HG03457 (cell line): Measurements from ENCODE around the gene NARS2.

Experiments used
- ATAC-seq: cut with Tn5 transposase; IDR thresholded peaks from one replicate; pipeline ENCODE4 v1.9.1; 2021; ENCODE audit warnings: moderate number of reproducible peaks; ENCODE audit not compliant: unreplicated experiment

NARS2 gene

DNA sequence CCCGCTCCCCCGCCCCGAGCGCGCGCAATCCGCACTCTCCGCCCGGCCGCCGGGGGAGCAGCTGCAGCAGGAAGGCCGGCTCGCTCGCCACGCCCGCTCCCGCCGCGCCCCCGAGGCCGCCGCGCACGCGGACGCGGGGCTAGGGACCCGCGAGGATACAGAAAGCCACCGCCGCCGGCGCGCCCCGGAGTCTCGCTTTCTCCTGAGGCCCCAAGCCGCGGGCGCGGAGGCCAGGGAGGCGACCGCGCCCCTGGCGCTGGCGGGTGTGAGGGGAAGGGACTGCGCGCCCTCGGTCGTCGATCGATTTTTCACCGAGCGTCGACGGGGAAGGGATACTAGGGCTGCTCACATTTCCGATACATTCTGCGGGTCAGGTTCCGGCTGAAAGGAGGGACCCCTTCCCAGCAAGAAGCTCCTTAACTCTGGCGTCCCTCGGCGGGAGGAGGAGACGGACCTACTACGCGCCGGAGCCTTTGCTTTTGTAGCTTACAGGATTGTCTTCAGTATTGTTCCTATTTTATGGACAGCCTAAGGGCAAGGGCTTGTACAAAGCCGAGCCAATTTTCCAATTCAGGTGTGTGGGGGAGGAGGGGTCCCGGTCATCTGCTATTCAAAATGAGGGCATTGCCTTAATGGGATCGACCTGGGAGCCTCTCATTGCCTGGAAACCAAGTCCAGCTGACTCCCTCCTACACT, 156.6 kb downstream of the NARS2 start:
- peak; percentile 49 for ATAC-seq

DNA sequence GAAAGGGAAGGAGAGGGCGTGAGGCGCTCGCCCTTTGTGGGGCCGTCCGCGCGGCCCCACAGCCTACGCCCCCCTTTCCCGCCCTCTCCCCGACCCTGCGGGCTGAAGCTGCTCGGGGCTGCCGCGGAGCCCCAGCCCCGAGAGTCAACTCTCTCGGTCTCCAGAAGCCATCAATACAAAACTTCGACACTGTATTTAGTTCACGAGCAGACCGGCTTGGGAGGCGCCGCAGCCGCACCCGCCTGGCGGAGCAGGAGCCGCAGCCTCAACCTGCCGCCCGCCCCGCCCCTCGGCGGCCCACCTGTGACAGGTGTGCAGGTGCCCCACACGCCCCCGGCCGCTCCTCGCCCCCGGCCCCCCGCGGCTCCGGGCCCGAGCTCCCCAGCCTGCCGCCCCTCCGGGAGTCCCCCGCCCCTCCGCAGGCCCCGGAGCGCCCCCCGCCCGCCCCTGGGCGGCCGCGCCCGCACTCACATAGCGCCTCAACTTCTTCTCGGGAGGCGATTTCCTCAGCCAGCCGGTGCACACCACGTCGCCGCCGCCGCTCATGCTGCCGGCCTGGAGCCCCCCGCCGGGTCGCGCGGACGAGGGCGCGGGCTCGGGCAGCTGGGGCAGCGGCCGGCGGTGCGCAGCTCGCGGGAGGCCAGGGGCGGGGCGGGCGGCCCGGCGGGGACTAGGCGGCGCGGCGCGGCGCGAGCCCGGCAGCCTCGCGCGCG, 157.3 kb downstream of the NARS2 start, which contains the start of gene GAB2:
Gene GAB2 (minus strand): TSS at position 646 of the 713 bp plus-strand sequence. CDS start 100 bp downstream, at position 546.
- peak; percentile 7 for ATAC-seq

DNA sequence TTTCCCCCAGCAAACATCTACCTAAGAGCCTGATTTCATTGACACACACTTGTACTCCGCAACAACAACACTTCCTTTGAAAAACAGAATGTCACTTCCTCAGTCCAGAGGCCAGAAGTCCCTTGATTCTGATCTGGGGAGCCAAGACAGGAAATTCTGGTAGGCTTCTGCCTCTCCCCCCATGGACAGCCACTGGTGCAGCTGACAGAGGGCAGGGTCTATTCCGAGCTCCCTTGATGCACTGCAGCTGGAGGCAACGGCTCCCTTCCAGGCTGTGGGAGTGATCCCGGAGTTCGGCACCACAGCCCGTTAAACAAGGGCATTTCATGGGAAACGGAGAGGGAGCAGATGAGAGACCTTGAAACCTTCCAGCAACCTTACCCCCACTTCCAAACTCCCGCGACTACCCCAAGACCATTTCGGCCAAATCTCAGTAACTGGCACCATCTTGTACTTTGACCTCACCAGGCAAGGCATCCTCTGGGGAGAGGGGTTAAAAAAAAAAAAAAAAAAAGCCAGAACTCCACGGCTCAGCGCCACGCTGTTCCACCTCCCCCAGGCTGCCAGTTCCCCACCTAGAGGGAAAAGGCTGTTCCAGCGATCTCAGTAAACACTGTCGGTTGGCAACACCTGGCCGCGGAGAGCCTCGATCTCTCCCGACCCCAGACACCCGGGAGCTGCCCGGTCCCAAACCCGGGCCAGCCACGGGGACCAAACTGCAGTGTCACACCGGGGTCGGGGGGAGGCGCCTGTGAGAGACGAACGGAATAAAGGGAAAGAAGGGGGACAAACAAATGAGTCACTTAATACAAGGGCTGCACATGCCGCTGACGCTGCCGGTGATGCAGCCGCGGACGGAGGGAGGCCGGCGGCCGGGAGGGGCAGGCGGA, 158.1 kb downstream of the NARS2 start:
- ATAC-seq, result peak; percentile 34

DNA sequence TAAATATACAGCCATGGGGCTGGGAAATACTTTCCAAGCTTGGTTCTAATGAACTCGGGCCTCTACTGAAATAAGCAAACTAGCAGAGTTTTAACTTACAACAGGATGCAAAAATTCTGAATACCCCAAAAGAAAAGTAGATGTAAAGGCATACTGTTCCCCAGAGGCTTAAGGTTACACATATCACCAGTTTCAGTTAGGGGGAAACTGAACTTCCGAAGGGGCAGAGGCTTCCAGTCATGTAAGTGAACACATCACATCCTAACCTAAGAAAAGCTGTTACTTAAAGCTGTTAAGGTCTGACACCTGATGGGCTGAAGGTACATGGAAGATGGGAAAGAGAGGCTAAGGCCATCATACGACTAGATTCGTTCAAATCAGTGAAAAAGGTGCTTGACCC, 159.3 kb downstream of the NARS2 start:
- ATAC-seq, result no peak

DNA sequence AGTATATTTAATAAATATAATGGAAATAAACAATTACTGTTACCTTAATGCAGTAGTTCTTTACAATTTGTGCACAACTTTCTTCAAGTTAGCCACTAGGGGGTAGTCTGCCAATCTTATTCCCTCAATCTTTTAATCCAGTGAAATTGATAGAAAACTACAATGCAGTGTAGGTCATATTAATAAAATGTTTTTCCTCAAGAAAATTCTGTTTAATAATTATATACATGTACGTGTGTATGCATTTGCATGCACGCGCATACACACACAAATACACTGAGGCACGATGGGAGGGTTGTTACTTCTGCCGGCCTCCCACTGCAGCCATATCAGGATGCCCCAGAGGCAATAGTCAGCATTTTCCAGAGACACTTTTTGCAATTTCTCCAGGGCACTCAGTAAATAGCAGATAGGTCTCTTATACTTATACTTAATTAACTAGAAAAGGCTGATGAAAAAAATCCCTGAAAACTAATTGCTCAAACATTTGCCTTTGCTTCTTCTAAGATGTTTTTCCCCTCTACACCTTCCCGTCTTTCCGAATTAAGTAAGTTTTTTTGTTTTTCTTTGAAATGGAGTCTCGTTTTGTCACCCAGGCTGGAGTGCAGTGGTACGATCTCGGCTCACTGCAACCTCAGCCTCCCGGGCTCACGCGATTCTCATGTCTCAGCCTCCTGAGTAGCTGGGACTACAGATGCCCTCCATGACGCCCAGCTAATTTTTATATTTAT, 160.2 kb downstream of the NARS2 start:
- ATAC-seq, result no peak

DNA sequence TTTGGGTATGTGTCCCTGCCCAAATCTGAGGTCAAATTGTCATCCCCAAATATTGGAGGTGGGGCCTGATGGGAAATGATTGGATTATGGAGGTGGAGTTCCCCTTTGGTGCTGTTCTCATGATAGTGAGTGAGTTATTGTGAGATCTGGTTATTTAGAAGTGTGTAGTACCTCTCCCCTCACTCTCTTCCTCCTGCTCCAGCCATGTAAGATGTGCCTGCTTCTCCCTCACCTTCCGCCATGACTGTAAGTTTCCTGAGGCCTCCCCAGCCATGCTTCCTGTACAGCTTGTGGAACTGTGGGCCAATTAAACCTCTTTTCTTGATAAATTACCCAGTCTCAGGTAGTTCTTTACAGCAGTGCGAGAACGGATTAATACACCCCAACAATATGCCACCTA, 166.0 kb downstream of the NARS2 start:
- ATAC-seq, result no peak

DNA sequence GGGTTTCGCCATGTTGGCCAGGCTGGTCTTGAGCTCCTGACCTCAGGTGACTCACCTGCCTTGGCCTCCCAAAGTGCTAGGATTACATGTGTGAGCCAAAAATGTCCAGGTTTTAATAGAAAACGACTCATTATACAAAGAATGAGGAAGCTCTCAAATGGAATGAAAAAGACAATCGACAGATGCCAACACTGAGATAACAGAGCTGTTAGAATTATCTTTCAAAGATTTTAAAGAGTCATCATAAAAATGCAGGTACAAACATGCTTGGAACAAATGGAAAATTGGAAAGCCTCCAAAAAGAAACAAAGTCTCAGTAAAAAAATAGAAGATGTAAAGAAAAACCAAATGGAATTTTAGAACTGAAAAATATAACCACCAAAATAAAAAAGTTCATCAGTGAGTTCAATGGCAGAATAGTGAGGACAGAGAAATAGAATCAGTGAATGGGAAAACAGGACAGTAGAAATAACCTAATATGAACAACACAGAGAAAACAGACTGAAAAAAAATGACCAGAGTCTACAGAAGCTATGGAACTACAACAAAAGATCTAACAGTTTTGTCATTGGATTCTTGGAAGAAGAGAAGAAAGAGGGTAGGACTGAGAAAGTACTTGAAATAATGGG, 168.0 kb downstream of the NARS2 start:
- no peak for ATAC-seq

DNA sequence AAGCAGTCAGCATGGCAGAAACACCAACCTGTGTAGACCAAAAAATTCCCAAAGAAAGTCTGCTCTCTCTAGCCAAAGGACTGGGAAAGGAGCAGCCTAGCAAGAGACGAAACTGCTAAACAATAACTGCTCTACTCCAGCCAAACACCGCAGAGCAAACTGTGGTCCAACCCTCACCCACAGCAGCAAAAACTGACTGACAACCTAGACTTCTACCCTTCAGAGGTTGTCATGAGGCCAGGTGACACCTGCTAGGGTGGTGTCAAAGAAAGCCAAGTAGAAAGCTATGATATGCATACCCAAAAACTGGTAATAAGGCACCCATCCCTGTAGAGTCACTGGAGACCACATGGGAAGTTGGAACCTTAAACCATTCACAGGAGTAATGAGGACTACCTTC, 168.9 kb downstream of the NARS2 start:
- no peak for ATAC-seq

DNA sequence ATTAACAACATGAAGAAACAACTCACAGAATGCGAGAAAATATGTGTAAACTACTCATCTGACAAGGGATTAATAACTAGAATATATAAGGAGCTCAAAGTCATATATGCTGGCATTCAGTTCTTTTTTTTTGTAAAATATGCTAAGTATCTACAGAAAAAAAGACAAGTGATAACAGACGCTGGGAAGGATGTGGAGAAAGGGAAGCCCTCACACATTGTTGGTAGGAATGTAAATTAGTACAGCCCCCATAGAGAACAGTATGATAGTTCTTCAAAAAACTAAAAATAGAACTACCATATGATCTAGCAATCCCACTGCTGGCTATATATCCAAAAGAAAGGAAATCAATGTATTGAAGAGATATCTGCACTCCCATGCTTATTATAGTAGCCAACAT, 170.9 kb downstream of the NARS2 start:
- no peak for ATAC-seq

DNA sequence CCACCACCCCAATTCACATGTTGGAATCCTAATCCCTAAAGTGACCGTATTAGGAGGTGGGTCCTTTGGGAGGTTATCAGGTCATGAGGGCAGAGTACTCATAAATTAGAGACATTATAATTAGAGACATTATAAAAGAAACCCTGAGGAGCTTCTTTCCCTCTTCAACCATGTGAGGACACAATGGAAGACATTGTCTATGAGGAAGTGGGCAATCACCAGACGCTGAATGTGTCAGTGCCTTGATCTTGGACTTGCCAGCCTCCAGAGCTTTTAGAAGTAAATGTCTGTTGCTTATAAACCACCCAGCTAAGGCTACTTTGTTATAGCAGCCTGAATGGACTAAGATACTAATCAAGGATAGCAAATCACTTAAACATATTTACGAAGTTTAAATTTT, 171.8 kb downstream of the NARS2 start:
- no peak for ATAC-seq

DNA sequence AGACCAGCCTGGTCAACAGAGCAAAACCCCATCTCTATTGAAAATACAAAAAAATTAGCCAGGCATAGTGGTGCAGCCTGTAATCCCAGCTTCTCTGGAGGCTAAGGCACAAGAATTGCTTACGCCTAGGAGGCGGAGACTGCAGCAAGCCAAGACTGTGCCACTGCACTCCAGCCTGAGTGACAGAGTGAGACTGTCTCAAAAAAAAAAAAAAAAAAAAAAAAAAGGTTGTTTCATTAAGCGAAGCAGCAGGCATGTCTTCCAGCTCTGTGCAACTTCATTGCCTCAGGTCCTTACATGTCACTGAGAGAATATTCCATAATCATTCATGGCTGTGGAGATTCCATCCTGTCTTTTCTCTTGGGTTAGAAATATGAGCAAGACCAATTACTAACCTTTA, 174.0 kb downstream of the NARS2 start:
- no peak for ATAC-seq

DNA sequence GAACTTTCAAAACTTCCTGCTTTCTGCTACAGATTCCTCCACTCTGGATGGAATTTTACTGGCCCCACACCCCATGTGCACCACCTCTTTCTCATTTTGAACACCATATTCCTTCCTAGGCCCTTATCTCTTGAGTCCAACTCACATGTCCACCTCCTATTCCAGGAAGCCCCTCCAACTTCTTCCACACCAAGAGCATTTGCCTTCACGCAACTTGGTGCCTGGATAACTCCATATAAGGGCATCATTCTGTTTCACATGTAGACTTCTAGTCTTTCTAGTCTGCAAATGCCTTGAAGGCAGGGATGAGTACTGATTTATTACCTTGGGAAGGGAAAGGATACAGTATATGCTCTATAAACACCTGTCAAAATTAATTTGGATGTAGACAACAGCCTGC, 174.5 kb downstream of the NARS2 start:
- no peak for ATAC-seq

DNA sequence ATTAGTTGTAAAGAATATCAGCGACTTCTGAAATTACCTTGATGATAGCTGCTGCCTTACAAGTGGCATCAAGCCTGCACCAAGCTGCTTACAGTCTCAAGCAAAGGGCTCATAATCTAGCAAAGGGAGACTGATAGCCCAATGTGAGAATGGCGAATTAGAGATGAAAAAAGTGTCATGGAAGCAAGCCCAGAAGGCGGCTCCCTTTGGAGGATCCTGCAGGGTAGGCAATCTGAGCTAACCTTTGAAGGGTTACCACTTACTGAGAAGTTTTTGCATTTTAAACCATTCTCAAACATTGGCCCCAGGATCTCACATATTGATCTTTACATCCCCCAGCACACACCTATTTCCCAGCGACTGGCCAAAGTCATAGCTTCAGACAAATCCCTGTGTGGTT, 175.5 kb downstream of the NARS2 start:
- no peak for ATAC-seq

DNA sequence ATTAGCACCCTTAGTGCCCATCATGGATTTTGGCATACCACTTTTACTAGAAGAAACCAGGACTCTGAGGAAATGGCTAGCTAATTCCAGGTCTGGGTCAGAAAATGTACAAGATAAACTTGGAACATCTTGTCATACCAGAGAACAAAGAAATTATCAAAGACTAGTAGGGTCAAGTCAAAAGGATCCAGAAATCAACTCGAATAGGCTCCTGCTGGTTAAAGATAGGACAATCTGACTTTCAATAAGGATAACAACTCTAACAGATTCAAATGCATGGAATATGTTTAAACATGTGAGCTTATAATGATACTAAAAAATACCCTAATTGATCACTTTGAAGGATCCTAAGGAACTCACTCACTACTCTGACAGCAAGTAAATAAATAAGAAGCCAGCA, 175.9 kb downstream of the NARS2 start:
- ATAC-seq, result no peak

DNA sequence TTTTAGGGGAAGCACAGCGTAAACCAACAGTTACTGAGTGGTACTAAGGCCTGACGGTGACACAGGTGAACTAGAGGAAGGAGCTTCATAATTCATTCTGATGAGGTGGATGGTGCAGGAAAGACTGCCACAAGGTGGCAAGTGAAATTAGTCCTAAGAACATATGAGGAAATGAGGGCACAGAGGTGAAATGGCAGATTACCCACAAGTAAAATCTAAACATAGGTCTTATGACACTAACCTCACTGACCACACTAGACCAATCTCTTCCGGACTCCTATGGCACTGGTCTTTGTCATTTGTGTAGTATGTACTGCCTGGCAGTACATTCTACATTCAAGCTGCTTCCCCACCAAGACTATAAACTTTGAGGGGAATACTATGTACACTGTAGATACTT, 177.3 kb downstream of the NARS2 start:
- peak; percentile 85 for ATAC-seq

DNA sequence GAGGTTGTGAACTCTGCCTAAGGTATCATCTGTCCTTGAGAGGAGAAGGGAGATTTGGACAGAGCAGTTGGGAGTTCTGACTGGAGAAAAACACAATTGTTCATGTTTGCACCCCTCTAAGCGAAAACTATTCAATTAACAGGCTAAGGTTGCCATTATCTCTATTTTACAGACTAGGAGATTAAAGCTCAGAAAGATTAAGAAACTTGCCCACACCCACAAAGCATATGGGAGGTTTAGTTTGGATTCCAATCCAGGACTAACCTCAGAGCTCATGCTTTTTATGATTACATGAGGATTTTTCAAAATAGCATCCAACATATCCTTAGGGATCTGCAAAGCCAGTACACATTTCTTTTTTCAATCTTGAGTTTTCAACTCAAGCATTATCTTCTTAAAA, 179.1 kb downstream of the NARS2 start:
- ATAC-seq, result no peak

DNA sequence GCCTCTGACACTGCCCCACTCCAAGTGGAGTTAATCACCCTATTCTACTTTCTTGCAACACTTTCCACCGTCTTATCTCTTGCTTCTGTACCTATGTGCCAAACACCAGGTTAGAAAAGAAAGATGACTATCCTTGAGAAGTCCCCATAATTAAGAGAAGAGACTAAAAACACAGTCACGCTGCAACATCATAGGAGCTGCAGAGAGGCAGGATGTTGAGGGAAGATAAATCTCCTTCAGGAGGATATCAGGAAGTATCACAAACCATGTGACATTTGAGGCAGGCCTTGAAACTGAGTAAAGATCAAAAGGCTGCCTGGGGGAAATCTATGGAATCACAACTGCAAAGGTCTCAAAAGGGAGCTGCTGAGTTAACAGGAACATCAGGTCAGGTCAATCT, 181.8 kb downstream of the NARS2 start:
- no peak for ATAC-seq

DNA sequence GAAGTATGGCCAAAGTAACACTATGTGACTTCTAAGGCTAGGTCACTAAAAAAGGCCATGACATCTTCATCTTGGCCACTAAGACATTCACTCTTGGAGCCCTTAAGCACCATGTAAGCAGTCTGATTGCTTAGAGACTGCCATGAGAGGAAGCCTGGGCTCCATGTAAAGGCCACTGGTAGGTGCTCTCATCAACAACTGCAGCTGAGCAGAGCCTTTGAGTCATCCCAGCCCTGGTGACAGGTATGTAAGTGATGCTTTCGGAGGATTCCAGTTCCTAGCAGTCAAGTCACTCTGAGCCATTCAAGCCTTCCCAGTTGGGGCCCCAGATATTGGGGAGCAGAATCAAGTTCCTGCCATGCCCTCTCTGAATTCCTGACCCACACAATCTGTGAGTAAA, 183.2 kb downstream of the NARS2 start:
- no peak for ATAC-seq

DNA sequence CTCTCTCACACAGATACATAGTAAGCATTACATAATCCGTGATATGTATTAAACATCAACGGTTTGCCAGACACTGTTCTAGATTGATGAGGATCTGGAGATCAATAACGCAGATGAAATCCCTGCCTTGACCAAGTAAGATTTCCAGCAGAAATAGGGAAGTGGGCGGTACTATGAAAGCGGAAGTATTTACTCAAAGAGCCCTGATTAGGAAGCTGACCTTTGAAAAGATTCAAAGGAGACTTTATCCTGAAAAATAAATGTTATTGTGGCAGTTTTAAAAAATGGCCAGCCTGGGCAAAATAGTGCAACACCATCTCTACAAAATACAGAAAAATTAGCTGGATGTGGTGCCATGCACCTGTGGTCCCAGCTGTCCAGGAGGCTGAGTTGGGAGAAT, 183.9 kb downstream of the NARS2 start:
- ATAC-seq, result no peak

DNA sequence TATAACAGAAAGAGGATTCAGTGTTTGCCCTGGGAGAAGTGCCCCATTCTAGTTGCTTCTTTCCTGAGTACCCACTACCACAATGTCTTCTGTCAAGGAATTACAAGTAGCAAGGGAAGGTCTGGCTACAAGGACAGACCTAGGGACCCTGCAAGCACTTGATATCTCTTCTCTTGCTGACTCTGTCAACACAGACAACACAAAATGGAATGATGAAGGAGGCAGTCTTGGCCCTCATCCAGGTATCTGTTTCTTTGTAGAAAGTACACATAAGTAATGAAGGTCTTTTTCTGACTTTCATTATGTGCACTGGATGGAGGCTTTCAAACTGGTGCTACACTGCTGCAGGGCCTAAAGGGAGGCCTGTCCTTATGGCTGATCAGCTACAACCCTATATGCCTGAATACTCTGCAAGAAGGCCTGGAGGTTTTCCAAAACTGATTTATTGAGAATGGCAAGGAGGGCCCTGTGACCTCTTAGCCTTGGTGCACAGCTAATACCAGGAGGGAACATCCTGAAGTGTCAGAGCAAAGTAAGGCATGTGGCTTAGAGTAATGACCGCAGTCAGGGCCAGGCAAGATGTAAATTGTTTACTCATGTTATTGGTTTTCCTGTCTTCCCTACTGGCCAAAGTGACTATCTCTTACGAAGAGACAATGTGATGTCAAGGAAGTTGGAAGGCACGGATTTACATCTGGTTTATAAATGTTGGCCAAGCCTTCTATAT, 188.3 kb downstream of the NARS2 start:
- no peak for ATAC-seq
